ENCODE measurements around the gene TBCD.

GRCh38 chr17:82716203-82717010, 35.5 kb upstream of the TBCD start, which contains the start of gene FN3KRP:
- TF ChIP-seq, protein P1, sequence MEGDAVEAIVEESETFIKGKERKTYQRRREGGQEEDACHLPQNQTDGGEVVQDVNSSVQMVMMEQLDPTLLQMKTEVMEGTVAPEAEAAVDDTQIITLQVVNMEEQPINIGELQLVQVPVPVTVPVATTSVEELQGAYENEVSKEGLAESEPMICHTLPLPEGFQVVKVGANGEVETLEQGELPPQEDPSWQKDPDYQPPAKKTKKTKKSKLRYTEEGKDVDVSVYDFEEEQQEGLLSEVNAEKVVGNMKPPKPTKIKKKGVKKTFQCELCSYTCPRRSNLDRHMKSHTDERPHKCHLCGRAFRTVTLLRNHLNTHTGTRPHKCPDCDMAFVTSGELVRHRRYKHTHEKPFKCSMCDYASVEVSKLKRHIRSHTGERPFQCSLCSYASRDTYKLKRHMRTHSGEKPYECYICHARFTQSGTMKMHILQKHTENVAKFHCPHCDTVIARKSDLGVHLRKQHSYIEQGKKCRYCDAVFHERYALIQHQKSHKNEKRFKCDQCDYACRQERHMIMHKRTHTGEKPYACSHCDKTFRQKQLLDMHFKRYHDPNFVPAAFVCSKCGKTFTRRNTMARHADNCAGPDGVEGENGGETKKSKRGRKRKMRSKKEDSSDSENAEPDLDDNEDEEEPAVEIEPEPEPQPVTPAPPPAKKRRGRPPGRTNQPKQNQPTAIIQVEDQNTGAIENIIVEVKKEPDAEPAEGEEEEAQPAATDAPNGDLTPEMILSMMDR (IDR thresholded peaks at IDR 0.05), result no peak
- TF ChIP-seq ZFX (IDR thresholded peaks at IDR 0.05; ENCODE audit: borderline replicate concordance), result no peak

Measured in 22Rv1 (cell line).